GM21390 (cell line): ENCODE results near the gene MUCL1.

Experiments
- ATAC-seq: cut with Tn5 transposase; IDR thresholded peaks from one replicate; pipeline ENCODE4 v1.9.1; 2021; ENCODE audit not compliant: unreplicated experiment

MUCL1 gene

DNA sequence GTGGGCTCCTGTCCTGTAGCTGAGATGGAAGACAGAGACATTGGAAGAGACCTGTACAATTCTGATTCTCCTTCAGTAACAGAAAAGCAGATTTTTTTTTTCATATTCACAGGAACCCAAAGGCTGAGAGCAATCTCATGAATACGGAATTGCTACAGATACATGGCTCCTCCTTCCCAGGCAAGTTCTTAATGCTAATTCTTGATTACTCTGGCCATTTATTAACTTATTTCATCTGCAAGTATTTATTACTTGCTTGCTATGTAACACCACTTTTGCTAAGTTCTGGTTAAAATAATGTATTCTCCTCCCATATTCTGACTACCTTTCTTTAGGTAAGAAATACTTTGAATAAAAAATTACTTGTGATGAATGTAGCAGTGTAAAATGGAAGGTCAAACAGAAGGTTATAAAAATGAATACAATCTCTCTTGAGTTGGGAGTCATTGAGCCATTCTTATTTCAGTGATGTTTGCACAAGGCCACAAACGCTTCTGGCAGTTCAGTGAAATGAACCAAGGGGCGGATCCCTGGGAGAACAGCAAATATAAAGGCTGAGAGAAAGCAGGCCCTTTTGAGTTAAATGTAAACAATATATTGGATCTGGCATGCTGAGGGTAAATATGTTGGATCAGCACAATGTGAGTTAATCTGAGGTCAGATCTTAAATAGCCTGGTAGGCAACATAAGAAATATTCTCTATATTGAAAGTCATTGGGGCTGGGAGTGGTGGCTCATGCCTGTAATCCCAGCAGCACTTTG lies 37.6 kb downstream of the MUCL1 start:
- ATAC-seq: no peak
